Right renal pelvis (tissue), 4 donors: ENCODE measurements around the gene RGS21. TPM values are rescaled to one million over a fixed set of nuclear protein-coding genes. Genes with fewer than 3 reads are reported as not detected.

Source experiments
- DNase-seq, 4 donors: peaks; one replicate each; pipeline ENCODE4 v3.0.0-alpha.2; 2013; ENCODE audit warnings: low read depth in 4 of 4, low spot score in 3 of 4, missing footprints in 1 of 4
- polyA plus RNA-seq, 4 donors: library from polyadenylated mRNA; unstranded; fragments of 120-200 nt; gene quantifications; one replicate each; pipeline ENCODE4 v1.2.1, GENCODE V29; 2013; ENCODE audit not compliant: insufficient read length in 4 of 4

RGS21 gene
- polyA plus RNA-seq, 4 donors, result not detected

DNA sequence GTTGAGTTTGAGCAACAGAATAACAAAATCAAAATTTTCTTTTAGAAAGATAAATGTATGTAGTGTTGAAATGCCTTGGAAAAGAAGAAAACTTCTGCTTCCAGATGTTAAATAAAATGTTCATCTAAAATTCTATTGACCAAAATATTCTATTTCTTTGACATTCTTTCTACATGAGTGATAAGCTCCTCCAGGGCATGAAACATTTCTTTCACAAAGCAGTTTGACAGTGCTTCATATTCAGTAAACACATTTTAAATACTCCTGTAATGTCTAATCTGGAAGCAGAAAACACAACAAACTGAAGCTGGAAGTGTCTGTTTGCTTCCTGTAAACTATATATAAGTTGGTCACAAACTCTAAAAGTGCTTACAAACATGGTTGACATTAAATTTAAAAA lies 61.5 kb downstream of the RGS21 start:
- DNase-seq, result no peak

DNA sequence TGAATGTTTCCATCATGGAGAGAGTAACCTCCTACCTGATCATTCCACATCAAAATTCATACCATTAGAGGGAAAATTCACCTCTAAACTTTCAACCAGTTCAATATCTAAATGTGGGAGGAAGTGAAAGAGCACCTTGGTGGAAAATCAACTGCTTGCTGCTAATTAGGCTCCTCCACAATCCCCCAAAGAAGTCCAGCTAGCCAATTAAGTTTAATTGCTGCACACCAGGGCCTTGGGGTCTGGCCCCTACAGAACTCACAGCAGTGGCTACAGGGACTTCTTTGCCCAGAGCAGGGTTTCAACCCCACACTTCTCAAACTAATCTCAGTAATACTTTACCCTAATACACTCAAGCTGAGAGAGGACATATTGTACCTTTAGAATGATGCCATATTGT lies 62.1 kb downstream of the RGS21 start:
- no peak for DNase-seq

DNA sequence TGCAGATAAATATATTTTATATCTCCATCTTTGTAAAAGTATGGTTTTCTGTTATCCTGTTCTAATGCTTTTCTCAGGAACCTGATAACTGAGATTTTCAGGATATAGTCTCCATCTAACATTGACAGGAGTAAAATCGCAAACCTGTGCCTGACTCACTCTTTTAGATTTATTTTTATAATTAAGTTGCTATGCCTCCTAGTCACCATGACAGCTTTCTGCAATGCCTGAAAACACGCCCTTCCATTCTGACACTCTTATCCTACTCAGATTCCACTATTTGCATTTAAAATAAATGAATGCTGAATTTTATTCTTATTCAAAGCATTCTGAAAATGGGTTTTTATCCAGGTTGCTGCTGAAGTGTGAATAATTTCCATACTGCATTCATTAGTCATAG lies 62.8 kb downstream of the RGS21 start:
- DNase-seq, result no peak

DNA sequence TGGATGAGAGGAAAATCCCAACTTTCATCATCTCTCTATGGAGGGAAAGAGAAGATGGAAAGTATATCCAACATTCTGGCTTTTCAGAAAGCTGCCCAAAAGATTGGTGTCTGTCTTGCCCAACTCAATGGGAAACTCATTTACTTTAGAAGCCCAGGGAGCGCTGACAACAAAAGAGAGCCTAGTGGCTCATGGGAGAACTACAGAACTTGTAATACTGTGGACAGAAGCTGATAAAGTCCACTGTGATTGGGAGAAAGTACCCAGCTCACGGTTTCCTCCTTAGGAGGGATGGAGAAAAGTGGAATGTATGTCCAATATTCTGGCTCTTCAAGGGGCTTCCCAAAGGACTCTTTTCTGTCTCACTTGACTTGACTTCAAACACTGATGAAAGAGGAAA lies 66.0 kb downstream of the RGS21 start:
- DNase-seq, result no peak

DNA sequence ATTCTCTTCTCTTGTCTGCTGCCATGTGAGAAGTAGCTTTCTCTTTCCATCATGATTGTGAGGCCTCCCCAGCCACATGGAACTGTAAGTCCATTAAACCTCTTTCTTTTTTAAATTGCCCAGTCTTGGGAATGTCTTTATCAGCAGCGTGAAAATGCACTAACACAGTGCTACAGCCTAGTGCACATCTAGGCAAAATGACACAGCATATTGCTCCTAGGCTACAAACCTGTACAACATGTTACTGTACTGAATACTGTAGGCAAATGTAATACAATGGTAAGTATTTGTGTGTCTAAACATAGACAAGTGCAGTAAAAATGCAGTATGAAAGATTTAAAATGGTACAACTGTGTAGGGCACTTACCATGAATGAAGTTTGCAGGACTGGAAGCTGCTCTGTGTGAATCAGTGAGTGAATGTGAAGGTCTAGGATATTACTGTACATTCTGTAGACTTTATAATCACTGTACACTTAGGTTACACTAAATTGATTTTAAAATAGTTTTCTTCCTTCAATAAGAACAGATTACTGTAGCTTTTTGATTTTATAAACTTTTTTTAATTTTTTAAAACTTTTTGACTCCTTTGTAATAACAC lies 69.4 kb downstream of the RGS21 start:
- DNase-seq, result no peak

DNA sequence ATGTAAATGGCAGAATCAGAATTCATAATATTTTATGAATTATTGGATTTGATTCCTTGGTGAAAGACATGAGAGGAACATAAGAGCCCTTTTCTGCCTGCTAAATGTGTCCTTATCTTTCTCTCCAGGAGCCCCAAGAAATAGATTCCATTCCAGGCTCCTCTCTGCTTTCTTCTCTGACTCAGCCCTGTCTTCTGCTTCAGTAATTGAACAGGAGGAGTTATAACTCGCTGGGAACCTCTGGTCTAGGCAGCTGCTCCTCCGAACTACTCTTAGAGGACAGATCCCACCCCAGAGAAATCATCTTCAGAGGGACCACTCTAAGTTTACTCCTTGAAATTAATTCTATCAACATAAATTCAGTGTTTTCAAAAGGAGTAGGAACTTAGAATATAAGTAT lies 78.4 kb downstream of the RGS21 start:
- DNase-seq, result no peak

DNA sequence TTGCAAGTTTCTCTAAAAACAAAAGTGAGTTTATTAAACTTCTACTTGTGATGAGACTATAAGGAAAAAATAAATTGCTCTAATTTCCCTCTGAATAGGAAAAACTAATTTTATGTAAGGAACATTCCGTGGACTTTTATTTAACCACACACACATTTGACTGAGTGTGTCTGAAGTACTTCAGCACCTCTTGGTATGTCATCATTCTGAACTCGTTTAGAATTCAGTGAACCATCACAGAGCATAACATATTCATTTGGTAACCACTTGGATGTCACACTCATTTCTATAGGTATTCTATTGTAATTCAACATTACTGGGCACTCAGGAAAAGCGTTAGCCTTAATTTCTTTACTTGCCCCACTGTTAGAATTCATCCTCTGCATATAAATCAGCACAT lies 79.1 kb downstream of the RGS21 start:
- DNase-seq, result no peak

DNA sequence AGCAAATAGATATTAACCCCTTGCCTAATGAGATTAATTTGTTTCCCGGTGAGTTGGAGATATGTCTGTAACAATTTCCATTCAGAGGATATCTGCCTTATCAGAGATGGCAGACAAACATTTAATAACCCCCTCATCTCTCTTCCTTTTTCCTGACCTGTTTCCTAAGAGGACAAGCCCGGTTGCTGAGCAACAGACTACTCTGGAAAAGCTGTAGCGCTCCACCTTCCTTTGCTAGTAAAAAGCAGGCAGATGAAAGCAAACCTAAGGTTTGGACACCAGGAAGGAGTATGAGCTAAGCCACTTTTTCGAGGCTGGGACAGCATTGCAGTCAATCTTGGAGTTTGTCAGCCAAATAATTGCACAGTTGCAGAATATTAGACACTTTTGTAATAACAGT lies 82.4 kb downstream of the RGS21 start:
- DNase-seq, result no peak

DNA sequence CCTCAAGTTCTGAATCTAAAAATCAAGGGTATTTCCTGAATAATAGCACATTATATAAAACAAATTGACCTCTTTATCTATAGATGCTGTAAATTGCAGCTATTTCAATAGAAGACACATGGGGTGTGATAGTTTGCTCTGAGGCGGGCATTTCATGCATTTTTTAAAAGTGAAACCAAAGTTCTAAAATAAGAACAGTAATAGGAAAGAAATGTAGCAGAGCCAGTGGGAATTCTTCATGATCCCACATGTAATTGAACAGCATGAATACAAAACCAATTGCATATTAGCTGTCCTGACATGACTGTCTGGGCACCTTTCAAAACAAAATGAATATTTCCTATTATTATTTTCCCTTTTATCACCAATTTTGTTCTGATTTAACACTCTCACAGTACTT lies 85.0 kb downstream of the RGS21 start:
- no peak for DNase-seq

DNA sequence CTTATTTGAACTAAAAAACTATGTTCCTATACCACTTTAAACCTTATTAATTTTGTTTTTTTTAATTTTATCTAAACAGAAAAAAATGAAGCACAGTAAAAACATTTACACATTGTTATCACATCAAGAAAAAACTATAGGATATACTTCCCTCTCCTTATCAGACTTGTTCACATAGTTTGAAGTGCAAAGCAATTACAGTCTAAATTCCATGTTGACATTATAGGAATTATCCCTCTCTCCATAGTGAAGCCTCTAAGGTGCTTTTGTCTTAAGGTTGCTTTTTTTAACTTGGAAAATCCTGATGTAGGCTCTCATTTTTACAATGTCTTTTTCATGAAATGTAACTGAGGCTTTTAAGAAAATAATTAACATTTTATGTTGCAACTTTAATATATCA lies 85.8 kb downstream of the RGS21 start:
- DNase-seq, result no peak

DNA sequence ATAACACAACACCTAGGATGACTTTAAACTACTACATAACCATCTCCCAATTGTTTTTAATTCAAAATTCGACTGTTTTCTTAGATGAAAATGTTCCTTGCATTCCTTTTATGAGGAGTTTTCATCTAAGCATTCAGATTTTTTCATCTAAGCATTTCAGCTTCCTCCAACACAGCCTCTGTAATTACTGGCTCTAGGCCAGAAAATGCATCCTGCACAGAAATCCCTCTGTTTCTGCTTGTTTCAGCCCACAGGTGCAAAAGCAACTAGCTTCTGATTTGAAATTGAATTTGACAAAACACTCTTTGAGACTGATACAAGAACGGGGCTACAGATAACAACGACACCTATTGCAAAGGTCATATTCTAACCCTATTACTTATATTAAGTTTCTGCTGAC lies 90.4 kb downstream of the RGS21 start:
- DNase-seq, result no peak

Other genes starting within 250 kb of the RGS21 start
- 1 to 10 TPM; 1.9 to 5.8 (median 2.9) TPM for gene RGS18, start 158.5 kb upstream of the RGS21 start, polyA plus RNA-seq